T47D (cell line): ENCODE results near the gene SPCS1.
"Not testable (repeated sequence)": the region's sequence is repeated elsewhere in the genome, so short reads cannot be mapped to it uniquely, and the experiment has no call there.

Experiments used
- DNase-seq, 2 experiments: peaks; one replicate each; pipeline versions ENCODE4 v3.0.0 to v3.0.0-alpha.2; 2011 to 2012; ENCODE audit warnings: low read depth in 1 of 2, low spot score in 1 of 2
- JUND ChIP-seq: IDR thresholded peaks from 2 replicates; pipeline ENCODE4 v1.6.1; 2012; ENCODE audit warnings: low read depth
- in situ Hi-C: cut with HindIII; loops from 2 replicates; pipeline ENCODE4 v1.10.0; 2016; ENCODE audit warnings: low sequenced_read_pairs, low pct_unique_long_range_greater_than_20kb

Gene SPCS1

DNA sequence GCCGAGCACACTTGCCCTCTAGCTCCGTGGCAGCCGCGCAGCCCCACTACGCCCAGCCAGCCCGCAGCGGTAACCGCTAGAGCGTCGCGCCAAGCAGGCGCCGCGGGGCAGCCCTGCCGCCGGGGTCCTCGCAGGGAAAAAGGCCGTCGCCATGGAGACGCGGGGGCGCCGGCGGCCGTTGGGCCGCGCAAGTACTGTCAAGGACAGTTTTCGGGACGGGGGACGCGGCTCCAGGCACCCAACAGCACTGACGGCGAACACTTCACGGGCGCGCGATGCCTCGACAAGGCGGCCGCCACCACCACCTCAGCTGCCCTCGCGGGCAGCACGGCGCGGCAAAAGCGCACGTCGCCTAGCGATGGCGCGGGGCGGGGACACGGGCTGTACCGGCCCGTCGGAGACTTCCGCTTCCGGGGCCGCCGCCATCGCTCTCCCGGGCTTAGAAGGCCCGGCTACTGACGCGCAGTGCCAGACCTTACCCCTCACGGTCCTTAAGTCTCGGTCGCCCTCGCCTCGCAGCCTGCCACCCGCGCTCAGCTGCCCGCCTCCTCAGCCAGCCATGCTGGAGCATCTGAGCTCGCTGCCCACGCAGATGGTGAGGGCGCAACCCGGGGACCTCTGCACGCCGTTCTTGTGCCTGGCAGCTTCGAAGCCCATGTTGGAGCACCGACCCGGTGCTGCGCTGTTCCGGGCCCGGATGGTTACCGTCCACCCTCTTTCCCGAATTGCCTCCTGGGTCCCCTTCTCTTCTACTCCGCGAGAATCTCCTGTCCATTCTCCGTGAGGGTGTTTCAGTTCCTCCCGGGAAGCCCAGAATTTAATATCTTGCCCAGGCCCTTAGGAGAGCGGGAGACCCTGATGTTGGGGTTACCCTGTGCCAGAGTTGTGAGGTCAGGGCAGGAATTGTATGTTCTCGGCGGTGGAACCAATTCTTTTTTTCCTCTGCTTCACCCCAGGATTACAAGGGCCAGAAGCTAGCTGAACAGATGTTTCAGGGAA is at the start of gene SPCS1, which contains the start of gene GLT8D1:
Gene SPCS1 (plus strand): TSS at position 419 of the 999 bp plus-strand sequence. CDS start 141 bp downstream, at position 560.
Gene GLT8D1 (minus strand): TSS at position 104 of the 999 bp plus-strand sequence. CDS start 5,331 bp downstream, outside the sequence.
- no peak for TF ChIP-seq JUND
- in situ Hi-C loops, result no loop called here

DNA sequence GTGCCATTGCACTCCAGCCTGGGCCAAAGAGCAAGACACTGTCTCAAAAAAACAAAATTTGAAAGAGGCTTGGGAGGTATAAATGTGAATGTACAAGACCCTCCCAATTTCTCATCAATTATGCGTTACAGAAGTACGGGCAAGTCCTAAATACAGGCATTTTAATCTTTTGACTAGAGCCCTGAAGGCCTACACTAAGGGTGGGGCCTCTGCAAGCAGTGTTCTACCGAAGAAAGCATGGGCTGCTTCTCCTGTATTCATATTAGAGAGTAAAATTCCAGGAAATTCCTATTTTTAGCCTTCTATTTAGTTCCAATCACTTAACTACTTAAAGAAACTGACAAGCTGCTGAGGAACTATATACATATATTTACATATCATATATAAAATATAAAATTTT is 45.9 kb upstream of the SPCS1 start:
- no peak for DNase-seq
- in situ Hi-C loops, result no loop called here
- TF ChIP-seq JUND, result no peak

More for the DNA sequence above, at the start of gene SPCS1, which contains the start of gene GLT8D1:
- peak; percentile 74 to 87 for DNase-seq

DNA sequence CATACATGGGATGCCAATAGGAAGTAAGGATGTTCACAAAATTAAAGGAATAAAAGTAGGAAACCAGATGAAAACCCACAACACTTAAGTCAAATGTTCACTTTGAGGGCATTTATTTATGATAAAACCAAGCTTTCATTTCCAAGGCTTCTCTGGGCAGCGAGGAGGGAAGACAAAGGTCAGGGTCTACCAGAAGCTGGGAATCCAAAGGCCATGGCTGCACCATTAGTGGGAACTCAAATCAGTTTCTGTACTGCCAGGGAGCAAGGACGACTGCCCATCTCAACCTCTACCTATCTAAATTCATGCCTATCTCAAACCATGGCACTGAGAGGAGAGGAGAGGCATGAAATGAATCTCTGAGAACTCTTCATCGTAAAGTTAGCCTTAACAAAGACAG is 42.8 kb upstream of the SPCS1 start:
- TF ChIP-seq JUND, result no peak
- no peak for DNase-seq
- in situ Hi-C loops, result no loop called here

DNA sequence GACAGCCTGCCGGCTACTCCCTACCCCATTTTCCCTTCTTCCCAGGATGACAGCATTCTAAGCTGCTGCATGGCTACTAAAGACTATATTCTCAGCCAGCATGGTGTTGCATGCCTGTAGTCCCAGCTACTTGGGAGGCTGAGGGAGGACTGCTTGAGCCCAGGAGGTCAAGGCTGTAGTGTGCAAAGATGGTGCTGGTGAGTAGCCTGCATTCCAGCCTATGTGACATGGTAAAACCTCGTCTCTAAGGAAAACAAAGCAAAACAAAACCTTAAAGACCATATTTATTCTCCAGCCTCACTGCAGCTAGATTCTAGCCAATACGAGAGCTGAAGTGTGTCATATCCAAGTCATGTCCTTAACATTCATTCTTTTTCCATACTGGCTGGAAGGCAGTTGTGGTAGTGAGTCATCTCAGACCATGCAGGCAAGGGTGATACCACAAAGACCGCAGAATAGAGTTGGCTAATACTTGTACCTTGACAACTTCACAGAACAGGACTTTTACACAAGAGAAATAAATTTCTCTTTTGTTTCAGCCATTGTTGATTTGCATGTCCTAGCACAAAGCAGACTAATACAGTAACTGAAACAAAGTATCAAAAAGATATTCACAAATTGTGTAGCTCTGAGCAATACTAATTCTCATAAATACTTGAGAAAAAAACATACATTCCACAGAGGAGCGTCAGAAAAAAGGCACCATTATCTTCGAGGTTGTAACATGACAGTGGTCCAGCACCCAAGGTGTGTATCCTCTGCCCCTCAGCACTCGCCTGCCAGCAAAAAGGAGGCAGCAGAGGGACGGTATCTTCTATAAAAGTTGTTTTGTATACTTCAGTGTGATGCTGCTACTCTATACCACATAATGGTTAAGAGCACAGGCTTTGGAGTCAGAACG is 35.0 kb upstream of the SPCS1 start:
- in situ Hi-C loops, result no loop called here
- no peak for DNase-seq

DNA sequence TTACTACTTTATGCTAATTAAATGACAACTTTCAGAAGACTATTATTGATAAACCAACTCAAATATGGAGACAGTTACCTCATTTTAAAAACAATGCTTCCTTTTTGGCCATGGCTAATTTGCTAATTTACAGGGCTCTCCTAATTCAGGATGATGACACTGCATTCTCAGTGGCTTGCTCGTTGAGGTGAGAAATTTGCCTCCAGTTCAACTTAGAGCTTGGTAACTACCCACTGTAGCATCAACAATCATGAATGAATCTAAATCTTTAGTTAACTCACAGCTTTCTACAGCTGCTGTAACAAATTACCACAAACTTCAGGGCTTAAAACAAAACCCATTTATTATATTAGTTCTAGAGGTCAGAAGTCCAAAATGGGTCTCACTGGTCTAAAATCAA is 34.2 kb upstream of the SPCS1 start:
- in situ Hi-C loops, result no loop called here
- DNase-seq, result no peak
- no peak for TF ChIP-seq JUND

More for the DNA sequence above, 35.0 kb upstream of the SPCS1 start:
- no peak for TF ChIP-seq JUND

DNA sequence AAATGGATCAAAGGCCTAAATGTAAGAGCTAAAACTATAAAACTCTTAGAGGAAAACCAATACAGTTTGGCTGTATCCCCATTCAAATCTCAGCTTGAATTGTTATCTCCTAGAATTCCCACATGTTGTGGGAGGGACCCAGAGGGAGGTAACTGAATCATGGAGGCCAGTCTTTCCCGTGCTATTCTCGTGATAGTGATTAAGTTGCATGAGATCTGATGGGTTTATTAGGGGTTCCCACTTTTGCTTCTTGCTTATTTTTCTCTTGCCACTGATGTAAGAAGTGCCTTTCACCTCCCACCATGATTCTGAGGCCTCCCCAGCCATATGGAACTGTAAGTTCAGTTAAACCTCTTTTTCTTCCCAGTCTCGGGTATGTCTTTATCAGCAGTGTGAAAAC is 29.7 kb upstream of the SPCS1 start:
- in situ Hi-C loops, DNase-seq: not testable (repeated sequence)

DNA sequence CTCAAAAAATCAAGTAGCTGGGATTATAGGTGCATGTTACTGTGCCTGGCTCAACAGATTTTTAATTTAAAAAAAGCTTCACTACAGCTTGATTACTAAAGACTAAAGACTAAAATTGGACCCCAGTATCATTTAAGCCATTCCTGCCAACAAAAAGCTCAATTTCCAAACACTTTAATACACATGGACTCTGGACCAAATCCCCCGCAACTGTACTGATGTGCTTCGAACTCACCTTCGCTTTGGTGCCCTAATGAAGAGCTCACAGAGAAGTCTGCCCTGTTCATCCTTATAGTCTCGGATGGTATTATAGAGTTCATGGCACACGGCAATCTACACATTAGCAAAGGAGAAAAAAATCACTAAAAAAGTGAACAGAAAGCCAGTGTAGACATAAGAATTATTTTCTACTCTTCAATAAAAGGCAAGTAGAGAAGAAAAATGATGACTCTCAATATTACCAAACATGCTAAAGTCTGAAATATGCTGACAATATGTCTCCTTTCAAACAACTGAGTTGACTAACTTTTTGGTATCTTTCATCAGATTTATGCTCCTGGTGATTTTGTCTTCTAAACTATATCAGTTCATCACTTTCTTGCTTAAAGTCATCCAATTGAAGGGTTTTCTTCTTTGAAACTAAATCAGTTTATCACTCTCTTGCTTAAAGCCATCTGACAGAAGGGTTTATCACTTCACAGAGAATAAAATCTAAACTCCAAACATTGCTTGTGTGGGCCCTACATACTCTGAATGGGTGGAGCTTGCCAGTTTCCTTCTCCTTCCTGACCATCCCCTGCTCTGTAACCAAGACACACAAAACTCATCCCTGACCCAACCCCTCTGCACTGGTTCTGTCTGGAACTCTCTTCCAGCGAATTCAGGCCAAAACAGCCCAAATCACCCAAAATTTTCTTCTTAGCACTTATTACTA is 27.4 kb upstream of the SPCS1 start:
- DNase-seq, result no peak
- in situ Hi-C loops, result no loop called here
- TF ChIP-seq JUND, result no peak

DNA sequence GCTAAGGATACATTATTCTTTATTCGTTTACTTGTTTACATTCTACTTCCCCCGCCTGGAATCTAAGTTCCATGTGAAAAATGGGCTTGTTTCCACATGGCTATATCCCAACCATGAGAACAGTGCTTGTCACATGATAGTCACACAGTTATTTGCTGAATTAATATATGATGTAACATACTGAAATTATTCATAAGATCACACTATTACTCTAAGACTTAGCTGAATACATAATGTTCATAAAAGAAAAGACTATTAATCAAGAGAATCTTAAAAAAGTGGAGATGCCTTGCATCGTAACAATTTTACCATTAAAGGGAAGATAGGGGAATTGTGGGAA is 26.7 kb upstream of the SPCS1 start:
- no peak for DNase-seq
- in situ Hi-C loops, result no loop called here
- TF ChIP-seq JUND, result no peak

DNA sequence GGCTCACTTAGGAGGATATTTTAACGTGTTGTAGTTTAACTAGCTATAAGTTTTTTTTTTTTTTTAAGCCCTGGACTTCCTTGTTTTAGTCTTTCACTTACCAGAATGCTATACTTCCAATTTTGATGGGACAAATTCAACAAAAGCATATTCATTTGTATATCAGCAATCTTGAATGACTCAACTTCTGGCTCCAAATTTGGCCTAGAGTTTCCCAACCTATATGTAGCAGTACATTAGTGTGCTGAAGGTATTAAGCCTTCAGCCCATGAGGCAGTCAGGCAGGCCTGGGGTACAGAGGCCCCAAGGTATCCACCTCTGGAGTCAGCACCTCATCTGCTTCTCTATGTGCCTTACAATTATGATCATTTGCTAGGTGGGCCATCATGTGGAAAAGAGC is 26.1 kb upstream of the SPCS1 start:
- in situ Hi-C loops, result no loop called here
- TF ChIP-seq JUND, result no peak
- DNase-seq, result no peak

DNA sequence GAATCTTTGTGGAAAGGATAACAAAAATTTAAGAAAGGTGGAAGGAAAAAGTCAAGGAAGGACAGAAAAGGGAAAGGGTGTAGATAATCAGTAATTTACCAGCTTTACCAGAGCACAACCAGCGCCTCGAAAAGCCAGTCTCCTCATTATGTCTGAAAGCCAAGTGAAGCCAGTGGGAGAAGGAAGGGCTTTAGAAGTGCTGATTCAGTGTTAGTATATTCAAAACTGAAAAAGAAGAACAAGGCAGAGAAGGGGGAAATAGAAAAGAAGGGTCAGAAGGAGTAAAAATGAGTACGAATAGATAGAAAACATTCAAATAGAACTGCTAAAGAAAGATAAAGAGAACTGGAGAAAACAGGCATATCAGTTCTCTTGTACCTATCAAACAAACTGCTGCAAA is 24.3 kb upstream of the SPCS1 start:
- DNase-seq, result no peak
- in situ Hi-C loops, result no loop called here
- TF ChIP-seq JUND, result no peak

DNA sequence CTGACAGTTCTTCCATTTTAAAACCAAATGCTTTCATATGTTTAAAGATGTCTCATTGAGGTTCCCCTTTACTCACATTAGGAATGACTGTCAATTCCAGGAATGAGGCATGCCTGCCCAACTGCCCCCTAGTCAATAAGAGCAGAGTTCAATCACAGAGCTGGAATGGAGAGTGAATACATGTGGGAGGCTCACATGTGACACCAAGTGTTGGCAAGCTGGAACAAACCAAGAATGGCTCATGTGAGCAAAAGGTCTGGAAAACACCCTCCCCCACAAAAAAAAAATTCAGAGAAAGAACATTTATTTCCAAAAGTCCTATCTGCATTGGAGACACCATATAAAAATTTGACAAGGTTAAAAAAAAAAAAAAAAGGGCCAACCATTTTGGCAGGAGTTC is 23.9 kb upstream of the SPCS1 start:
- DNase-seq, result peak in 1 of 2 experiments; percentile 48
- TF ChIP-seq JUND, result no peak
- in situ Hi-C loops, result no loop called here

DNA sequence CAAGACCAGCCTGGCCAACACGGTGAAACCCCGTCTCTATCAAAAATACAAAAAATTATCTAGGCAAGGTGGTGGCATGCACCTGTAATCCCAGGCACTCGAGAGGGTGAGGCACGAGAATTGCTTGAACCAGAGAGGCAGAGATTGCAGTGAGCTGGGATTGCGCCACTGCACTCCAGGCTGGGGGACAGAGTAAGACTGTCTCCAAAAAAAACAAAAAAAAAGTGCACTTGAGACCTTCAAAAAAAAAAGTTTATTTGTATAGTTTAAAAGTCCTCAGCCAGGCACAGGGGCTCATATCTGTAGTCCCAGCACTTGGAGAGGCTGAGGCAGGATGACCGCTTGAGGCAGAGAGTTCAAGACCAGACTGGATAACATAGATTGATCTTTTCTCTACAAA is 22.3 kb upstream of the SPCS1 start:
- in situ Hi-C loops, result no loop called here
- no peak for TF ChIP-seq JUND
- no peak for DNase-seq
